CD8-positive, alpha-beta memory T cell (primary cell): ENCODE measurements around the gene HOOK1. TPM values are rescaled to one million over a fixed set of nuclear protein-coding genes. Genes with fewer than 3 reads are reported as not detected.

ENCODE experiments used
- CTCF ChIA-PET: fragments of 350-600 bp; sonication (Branson Sonifier 250); formaldehyde crosslinking; loops from one replicate; lab custom pipeline; 2021; ENCODE audit warnings: antibody characterized with exemption; lab: Charles Lee
- POLR2A ChIA-PET: fragments of 350-600 bp; sonication (Branson Sonifier 250); formaldehyde crosslinking; loops from one replicate; lab custom pipeline; 2021; ENCODE audit warnings: antibody characterized with exemption; lab: Charles Lee
- DNase-seq, 5 donors: peaks; one replicate each; pipeline versions ENCODE4 v3.0.0 to v3.0.0-alpha.2; 2020 to 2022; ENCODE audit warnings: mixed read lengths in 1 of 5
- H3K27ac ChIP-seq: one replicate; pipeline ENCODE4 v1.7.0; 2013; ENCODE audit warnings: low read depth, mild to moderate bottlenecking, low read length, moderate library complexity
- H3K27me3 ChIP-seq: 2 replicates; pipeline ENCODE4 v1.7.0; 2013; ENCODE audit warnings: low read length, mild to moderate bottlenecking; ENCODE audit not compliant: insufficient read depth, poor library complexity, severe bottlenecking
- H3K36me3 ChIP-seq: 2 replicates; pipeline ENCODE4 v1.7.0; 2013; ENCODE audit warnings: mild to moderate bottlenecking, low read length, moderate library complexity; ENCODE audit not compliant: insufficient read depth
- H3K4me1 ChIP-seq: 2 replicates; pipeline ENCODE4 v1.7.0; 2013; ENCODE audit warnings: mild to moderate bottlenecking, low read length, moderate library complexity; ENCODE audit not compliant: insufficient read depth
- H3K4me3 ChIP-seq: 2 replicates; pipeline ENCODE4 v1.7.0; 2013; ENCODE audit warnings: mild to moderate bottlenecking, low read length
- H3K9me3 ChIP-seq: 2 replicates; pipeline ENCODE4 v1.7.0; 2013; ENCODE audit warnings: mild to moderate bottlenecking, low read length
- H3K27ac Mint-ChIP-seq, 8 donors: one replicate each; pipeline ENCODE4 v1.8.0; 2020 to 2021; ENCODE audit warnings: mixed read lengths in 8 of 8, mild to moderate bottlenecking in 6 of 8, inconsistent platforms in 3 of 8, moderate library complexity in 3 of 8
- H3K27me3 Mint-ChIP-seq, 2 donors: one replicate each; pipeline ENCODE4 v1.8.0; 2020 to 2021; ENCODE audit warnings: mixed read lengths in 2 of 2, mild to moderate bottlenecking in 1 of 2, moderate library complexity in 1 of 2
- H3K36me3 Mint-ChIP-seq, 3 donors: one replicate each; pipeline ENCODE4 v1.8.0; 2020 to 2021; ENCODE audit warnings: mixed read lengths in 3 of 3, inconsistent platforms in 1 of 3, mild to moderate bottlenecking in 1 of 3
- H3K4me1 Mint-ChIP-seq, 3 donors: one replicate each; pipeline ENCODE4 v1.8.0; 2020 to 2021; ENCODE audit warnings: mixed read lengths in 3 of 3, inconsistent platforms in 1 of 3, mild to moderate bottlenecking in 1 of 3
- H3K4me3 Mint-ChIP-seq, 7 donors: one replicate each; pipeline ENCODE4 v1.8.0; 2020 to 2021; ENCODE audit warnings: mixed read lengths in 7 of 7, mild to moderate bottlenecking in 6 of 7, moderate library complexity in 4 of 7, inconsistent platforms in 2 of 7
- H3K9me3 Mint-ChIP-seq, 5 donors: one replicate each; pipeline ENCODE4 v1.8.0; 2020 to 2022; ENCODE audit warnings: mixed read lengths in 5 of 5, mild to moderate bottlenecking in 3 of 5, moderate library complexity in 2 of 5, inconsistent platforms in 1 of 5
- polyA plus RNA-seq: library from polyadenylated mRNA; unstranded; fragments of 300-500 nt; fragmentation: Illumina TruSeq; gene quantifications from one replicate; pipeline ENCODE4 v1.2.3, GENCODE V29; 2021
- total RNA-seq, 2 experiments: library from RNA; stranded (reverse); gene quantifications; one replicate each; pipeline ENCODE4 v1.2.3, GENCODE V29; 2021

Gene HOOK1
- total and polyA plus RNA-seq, 3 experiments from 2014 or later = 4.4 to 5.2 (median 5.1) TPM

- no peak for DNase-seq
- Histone ChIP-seq H3K36me3 (no peaks in the 10 kb centered on the region), H3K4me1 (no peaks in the 10 kb centered on the region), H3K4me3 (no peak overlapping the region), H3K27me3 (no peaks in the 10 kb centered on the region), H3K27ac (no peak overlapping the region), H3K9me3 (no peaks in the 10 kb centered on the region)
- ChIA-PET CTCF (no interaction called here), POLR2A (no interaction called here)
- peaks cover 0 to 3% (median 2%) of the 10 kb centered on the region in 5 donors for H3K9me3 Mint-ChIP-seq
- H3K4me1 Mint-ChIP-seq = no peaks in the 10 kb centered on the region
- no peak overlapping the region for H3K4me3 Mint-ChIP-seq
- peaks cover 12 to 31% (median 27%) of the 10 kb centered on the region in 3 donors for H3K36me3 Mint-ChIP-seq
- no peak overlapping the region for H3K27ac Mint-ChIP-seq
- H3K27me3 Mint-ChIP-seq = no peaks in the 10 kb centered on the region
These were observed 42.1 kb downstream of the HOOK1 start for GRCh38 chr1:59856725-59857338.

DNA sequence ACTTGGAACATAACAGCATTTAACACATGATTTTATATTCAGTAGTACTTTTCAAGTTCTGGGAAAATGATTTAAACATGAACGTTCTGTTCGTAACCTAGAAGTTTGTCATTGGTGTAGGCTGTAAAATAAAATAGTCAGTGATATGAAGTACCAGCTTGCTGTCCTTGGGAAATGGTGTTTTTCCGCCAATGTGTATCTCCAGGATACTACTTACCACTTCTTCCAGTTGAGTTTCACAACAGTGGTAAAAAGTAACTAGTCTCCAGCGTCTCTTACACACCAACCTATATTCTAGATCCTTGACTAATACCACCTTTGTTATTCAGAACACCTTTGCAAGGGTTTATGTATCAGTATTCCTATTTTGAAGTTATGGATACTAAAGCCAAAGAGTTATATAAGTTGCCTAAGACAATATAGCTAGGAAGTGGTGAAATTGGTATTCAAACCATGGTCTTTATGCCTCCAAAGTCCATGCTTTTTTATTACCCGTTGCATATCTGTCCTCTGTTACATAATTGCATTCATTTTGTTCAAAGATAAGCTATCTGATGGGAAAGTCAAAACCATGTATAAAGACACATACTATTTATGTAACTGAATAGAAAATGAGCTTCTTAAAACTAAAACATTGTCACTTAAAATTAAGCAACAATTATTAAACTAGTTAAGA, 43.1 kb downstream of the HOOK1 start:
- POLR2A ChIA-PET = no interaction called here
- Mint-ChIP-seq H3K4me1 (no peaks in the 10 kb centered on the region), H3K4me3 (no peak overlapping the region), H3K27me3 (no peaks in the 10 kb centered on the region), H3K9me3 (peaks cover 0 to 3% (median 2%) of the 10 kb centered on the region in 5 donors), H3K36me3 (peaks cover 13 to 34% (median 27%) of the 10 kb centered on the region in 3 donors), H3K27ac (no peak overlapping the region)
- Histone ChIP-seq H3K27me3 (no peaks in the 10 kb centered on the region), H3K27ac (no peak overlapping the region), H3K4me3 (no peak overlapping the region), H3K9me3 (no peaks in the 10 kb centered on the region), H3K36me3 (no peaks in the 10 kb centered on the region), H3K4me1 (no peaks in the 10 kb centered on the region)
- CTCF ChIA-PET = no interaction called here
- no peak for DNase-seq

DNA sequence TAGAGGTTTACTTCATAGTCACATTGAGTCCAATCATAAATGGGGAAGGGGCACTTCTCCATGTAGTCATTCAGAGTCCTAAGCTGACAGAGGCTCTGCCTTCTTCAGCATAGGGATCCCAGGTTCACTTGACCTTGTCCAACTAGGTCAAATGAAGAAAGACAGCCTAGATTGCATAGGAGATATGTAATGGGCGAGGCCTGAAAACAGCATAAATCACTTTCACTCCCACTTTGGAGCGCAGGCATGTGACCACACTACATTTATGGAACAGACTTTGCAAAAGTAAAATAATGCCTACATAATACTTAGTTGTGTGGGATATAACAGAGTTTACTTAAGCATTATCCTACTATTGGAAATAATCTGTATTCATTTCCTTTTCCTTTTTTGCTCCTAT, 51.7 kb downstream of the HOOK1 start:
- Histone ChIP-seq H3K4me1 (no peaks in the 10 kb centered on the region), H3K36me3 (no peaks in the 10 kb centered on the region), H3K27ac (no peak overlapping the region), H3K9me3 (no peaks in the 10 kb centered on the region), H3K4me3 (no peak overlapping the region), H3K27me3 (no peaks in the 10 kb centered on the region)
- H3K9me3 Mint-ChIP-seq = no peaks in the 10 kb centered on the region
- ChIA-PET CTCF (no interaction called here), POLR2A (no interaction called here)
- H3K4me1 Mint-ChIP-seq = no peaks in the 10 kb centered on the region
- H3K36me3 Mint-ChIP-seq = peaks cover 9 to 58% (median 16%) of the 10 kb centered on the region in 3 donors
- H3K27me3 Mint-ChIP-seq = no peaks in the 10 kb centered on the region
- no peak overlapping the region for H3K4me3 Mint-ChIP-seq
- no peak for DNase-seq
- H3K27ac Mint-ChIP-seq = no peak overlapping the region

DNA sequence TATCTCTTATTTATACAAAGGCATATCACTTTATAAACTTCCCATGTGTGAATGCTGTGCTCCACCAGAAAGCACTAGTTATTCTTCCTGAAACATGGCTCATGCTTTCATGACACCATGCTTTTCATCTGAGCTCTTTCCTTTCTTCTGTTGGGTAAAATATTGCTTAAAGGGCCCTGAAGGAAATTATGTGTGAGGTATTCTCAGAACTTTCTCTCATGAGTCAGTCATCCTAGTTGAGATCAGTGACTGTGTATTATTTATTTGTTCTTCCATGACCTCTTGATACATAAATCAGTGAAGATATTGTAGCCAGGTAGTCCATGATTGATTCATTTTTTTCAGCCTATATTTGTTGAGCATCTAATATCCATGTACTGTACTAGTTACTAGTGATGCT, 57.0 kb downstream of the HOOK1 start:
- DNase-seq = no peak
- Mint-ChIP-seq H3K27ac (no peak overlapping the region), H3K4me3 (no peak overlapping the region), H3K9me3 (peaks cover 4 to 8% (median 6%) of the 10 kb centered on the region in 5 donors), H3K27me3 (no peaks in the 10 kb centered on the region), H3K4me1 (no peaks in the 10 kb centered on the region), H3K36me3 (peaks cover 20 to 66% (median 45%) of the 10 kb centered on the region in 3 donors)
- Histone ChIP-seq H3K36me3 (no peaks in the 10 kb centered on the region), H3K27me3 (no peaks in the 10 kb centered on the region), H3K4me1 (no peaks in the 10 kb centered on the region), H3K9me3 (no peaks in the 10 kb centered on the region), H3K4me3 (no peak overlapping the region), H3K27ac (no peak overlapping the region)
- CTCF ChIA-PET = no interaction called here
- POLR2A ChIA-PET = no interaction called here

GRCh38 chr1:59877108-59877682, 62.4 kb downstream of the HOOK1 start:
- H3K4me3 ChIP-seq = no peak overlapping the region
- H3K9me3 ChIP-seq = no peaks in the 10 kb centered on the region
- CTCF ChIA-PET = no interaction called here
- POLR2A ChIA-PET = no interaction called here
- H3K27ac ChIP-seq = no peak overlapping the region
- H3K4me3 Mint-ChIP-seq = no peak overlapping the region
- no peaks in the 10 kb centered on the region for H3K36me3 ChIP-seq
- DNase-seq = no peak
- H3K27me3 Mint-ChIP-seq = peaks cover 0 to 4% of the 10 kb centered on the region in 2 donors
- no peaks in the 10 kb centered on the region for H3K27me3 ChIP-seq
- no peaks in the 10 kb centered on the region for H3K4me1 Mint-ChIP-seq
- no peak overlapping the region for H3K27ac Mint-ChIP-seq
- peaks cover 9 to 19% (median 19%) of the 10 kb centered on the region in 5 donors for H3K9me3 Mint-ChIP-seq
- H3K36me3 Mint-ChIP-seq = peaks cover 11 to 38% (median 23%) of the 10 kb centered on the region in 3 donors
- no peaks in the 10 kb centered on the region for H3K4me1 ChIP-seq

DNA sequence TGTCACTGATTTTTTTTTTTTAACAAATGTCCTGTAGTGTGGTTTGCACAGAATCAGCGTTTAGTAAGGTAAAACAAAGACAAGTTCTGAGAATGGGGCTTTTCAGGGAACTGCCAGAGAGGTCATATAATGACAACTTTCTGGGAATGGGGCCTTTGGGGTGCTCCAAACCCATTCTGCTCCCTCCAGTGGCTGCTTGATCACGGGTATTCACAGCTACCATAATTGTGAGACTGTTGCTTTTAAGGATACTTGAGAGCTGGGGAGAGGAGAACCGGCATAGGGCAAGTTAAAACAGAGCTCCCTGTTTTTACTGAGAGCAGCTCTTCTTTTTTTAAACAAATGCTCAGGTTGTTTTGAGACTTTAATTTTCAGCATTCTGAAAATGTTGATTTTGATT, 63.6 kb downstream of the HOOK1 start:
- Histone ChIP-seq H3K4me3 (no peak overlapping the region), H3K27ac (no peak overlapping the region), H3K9me3 (no peaks in the 10 kb centered on the region), H3K27me3 (no peaks in the 10 kb centered on the region), H3K36me3 (no peaks in the 10 kb centered on the region), H3K4me1 (no peaks in the 10 kb centered on the region)
- DNase-seq = no peak
- Mint-ChIP-seq H3K4me3 (no peak overlapping the region), H3K36me3 (peaks cover 9 to 30% (median 16%) of the 10 kb centered on the region in 3 donors), H3K9me3 (peaks cover 9 to 19% (median 19%) of the 10 kb centered on the region in 5 donors), H3K27me3 (peaks cover 0 to 8% of the 10 kb centered on the region in 2 donors), H3K4me1 (no peaks in the 10 kb centered on the region), H3K27ac (no peak overlapping the region)
- ChIA-PET POLR2A (no interaction called here), CTCF (interaction anchor here (2.0 kb wide), 1 partner anchor 69 kb away, joined by 9 read pairs; no protein-coding TSS in a partner anchor)

- Mint-ChIP-seq H3K27ac (no peak overlapping the region), H3K27me3 (peaks cover 0 to 8% of the 10 kb centered on the region in 2 donors), H3K4me3 (no peak overlapping the region), H3K4me1 (no peaks in the 10 kb centered on the region), H3K9me3 (peaks cover 9 to 19% (median 19%) of the 10 kb centered on the region in 5 donors), H3K36me3 (peaks cover 7 to 29% (median 9%) of the 10 kb centered on the region in 3 donors)
- Histone ChIP-seq H3K4me3 (no peak overlapping the region), H3K9me3 (no peaks in the 10 kb centered on the region), H3K36me3 (no peaks in the 10 kb centered on the region), H3K4me1 (no peaks in the 10 kb centered on the region), H3K27ac (no peak overlapping the region), H3K27me3 (no peaks in the 10 kb centered on the region)
- peak in 3 of 5 donors; percentile 1 to 47 (median 44) for DNase-seq
- CTCF ChIA-PET = interaction anchor here (0.8 to 2.0 kb wide), 2 partner anchors 64 to 68 kb away, joined by 3 to 9 read pairs; no protein-coding TSS in a partner anchor
- POLR2A ChIA-PET = no interaction called here
These were observed 64.8 kb downstream of the HOOK1 start for GRCh38 chr1:59879574-59879973.

DNA sequence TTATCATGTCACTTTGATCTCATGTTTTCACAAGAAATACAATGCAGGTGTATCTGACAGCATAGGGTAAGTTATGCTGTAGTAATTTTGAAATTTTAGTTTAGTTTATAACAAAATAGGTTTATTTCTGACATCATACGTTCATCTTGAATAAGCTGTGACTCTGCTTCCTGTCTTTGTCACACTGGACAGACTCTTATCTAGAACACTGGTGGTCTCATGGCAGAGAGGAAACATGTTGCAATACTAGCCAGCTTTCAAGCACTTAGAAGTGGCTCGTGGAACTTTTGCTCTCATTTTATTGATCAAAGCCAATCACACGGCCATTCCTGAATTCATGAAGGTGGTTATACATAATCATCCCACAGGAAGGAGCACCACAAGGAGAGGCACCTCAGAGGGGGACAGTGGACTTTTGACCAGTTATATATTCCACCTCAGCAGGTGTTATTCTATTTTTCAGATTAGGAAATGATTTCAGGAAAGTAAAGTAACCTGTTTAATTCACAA, 65.3 kb downstream of the HOOK1 start:
- peaks cover 6 to 19% (median 19%) of the 10 kb centered on the region in 5 donors for H3K9me3 Mint-ChIP-seq
- no peaks in the 10 kb centered on the region for H3K4me1 ChIP-seq
- H3K4me3 Mint-ChIP-seq = no peak overlapping the region
- POLR2A ChIA-PET = no interaction called here
- H3K36me3 ChIP-seq = no peaks in the 10 kb centered on the region
- peaks cover 3 to 25% (median 5%) of the 10 kb centered on the region in 3 donors for H3K36me3 Mint-ChIP-seq
- H3K27me3 Mint-ChIP-seq = peaks cover 0 to 8% of the 10 kb centered on the region in 2 donors
- DNase-seq = no peak
- no peak overlapping the region for H3K4me3 ChIP-seq
- no peaks in the 10 kb centered on the region for H3K9me3 ChIP-seq
- CTCF ChIA-PET = interaction anchor here (0.8 to 2.0 kb wide), 3 partner anchors 13 to 67 kb away, joined by 3 to 9 read pairs (median 5); no protein-coding TSS in a partner anchor
- H3K27me3 ChIP-seq = no peaks in the 10 kb centered on the region
- H3K4me1 Mint-ChIP-seq = no peaks in the 10 kb centered on the region
- H3K27ac Mint-ChIP-seq = no peak overlapping the region
- no peak overlapping the region for H3K27ac ChIP-seq
